Measurements from ENCODE around the gene LRRD1. TPM values are rescaled to one million over a fixed set of nuclear protein-coding genes. Genes with fewer than 3 reads are reported as not detected.

Gene LRRD1
- not detected for polyA plus RNA-seq (2012; ENCODE audit: insufficient read depth, insufficient read length, low read depth)

DNA sequence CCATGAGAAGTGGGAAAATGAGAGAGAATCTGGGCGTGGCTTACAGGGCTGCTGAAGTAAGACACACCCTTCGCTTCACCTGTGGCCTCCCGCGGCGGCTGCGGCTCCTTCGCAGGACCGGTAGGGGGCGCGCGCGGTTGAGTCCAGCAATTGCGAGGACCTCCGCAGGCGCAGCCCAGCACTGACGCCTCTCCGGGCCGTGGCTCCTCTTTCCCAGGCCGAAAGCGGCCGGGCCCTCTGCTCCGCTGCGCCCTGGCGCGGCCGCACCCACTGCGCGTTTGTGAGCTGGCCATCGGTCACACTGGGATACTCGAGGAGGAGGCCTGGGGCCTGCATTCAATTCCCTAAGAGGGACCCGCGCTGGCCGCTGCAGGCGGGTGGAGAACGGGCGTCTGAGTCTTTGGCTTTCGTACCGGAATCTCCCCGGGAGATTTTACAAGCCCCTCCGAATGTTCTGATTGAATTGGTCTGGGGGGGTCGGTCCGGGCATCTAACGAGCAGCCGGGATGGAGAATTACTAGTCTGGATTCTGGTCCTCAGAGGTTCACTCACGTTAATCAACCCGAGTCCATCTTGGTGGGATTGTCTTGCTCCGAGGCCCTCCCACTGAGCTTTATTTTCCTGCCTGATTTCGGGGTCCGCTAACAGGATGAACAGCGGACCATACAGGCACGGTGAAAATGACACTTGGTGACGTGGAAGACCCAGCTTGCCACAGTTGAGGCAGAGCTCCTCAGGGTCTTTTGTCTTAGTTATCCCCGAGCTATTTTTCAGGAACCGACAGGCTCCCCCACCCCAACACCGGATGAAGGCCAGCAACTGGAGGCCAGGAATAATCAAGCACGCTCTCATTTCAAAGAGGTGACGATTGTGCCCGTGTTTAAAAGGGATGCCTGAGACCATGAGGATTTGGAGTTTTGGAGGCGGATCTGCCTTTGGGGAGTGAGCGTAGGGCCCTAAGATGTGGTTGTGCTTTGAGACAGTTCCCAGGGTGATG, at the start of gene LRRD1:
TSS of gene LRRD1 (minus strand) at position 215 of the 997 bp plus-strand sequence. CDS start 13,940 bp downstream, outside the sequence.
- no peaks in the 10 kb centered on the region for H3K36me3 ChIP-seq
- H3K9me3 ChIP-seq: no peaks in the 10 kb centered on the region
- no peaks in the 10 kb centered on the region for H3K4me1 ChIP-seq
- H3K4me3 ChIP-seq (ENCODE audit: low read depth, low read length): peak within 1 kb of the TSS; percentile 69
- peak; percentile 87 for DNase-seq
- H3K27me3 ChIP-seq: no peaks in the 10 kb centered on the region
- TF ChIP-seq, protein P1, sequence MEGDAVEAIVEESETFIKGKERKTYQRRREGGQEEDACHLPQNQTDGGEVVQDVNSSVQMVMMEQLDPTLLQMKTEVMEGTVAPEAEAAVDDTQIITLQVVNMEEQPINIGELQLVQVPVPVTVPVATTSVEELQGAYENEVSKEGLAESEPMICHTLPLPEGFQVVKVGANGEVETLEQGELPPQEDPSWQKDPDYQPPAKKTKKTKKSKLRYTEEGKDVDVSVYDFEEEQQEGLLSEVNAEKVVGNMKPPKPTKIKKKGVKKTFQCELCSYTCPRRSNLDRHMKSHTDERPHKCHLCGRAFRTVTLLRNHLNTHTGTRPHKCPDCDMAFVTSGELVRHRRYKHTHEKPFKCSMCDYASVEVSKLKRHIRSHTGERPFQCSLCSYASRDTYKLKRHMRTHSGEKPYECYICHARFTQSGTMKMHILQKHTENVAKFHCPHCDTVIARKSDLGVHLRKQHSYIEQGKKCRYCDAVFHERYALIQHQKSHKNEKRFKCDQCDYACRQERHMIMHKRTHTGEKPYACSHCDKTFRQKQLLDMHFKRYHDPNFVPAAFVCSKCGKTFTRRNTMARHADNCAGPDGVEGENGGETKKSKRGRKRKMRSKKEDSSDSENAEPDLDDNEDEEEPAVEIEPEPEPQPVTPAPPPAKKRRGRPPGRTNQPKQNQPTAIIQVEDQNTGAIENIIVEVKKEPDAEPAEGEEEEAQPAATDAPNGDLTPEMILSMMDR (IDR thresholded peaks at IDR 0.05; ENCODE audit: low read depth, low read length): peak; percentile 87

DNA sequence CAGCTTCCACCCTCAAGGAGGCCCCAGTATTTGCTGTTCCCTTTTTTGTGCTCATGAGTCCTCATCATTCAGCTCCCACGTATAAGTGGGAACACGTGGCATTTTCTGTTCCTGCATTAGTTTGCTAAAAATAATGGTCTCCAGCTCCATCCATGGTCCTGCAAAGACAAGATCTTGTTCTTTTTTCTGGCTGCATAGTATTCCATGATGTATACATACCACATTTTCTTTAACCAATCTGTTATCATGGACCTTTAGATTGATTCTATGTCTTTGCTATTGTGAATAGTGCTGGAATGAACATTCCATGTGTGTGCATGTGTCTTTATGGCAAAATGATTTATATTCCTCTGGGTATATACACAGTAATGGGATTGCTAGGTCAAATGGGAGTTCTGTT, 49.8 kb upstream of the LRRD1 start:
- H3K36me3 ChIP-seq: peaks cover 47% of the 10 kb centered on the region
- H3K4me1 ChIP-seq: no peaks in the 10 kb centered on the region
- no peaks in the 10 kb centered on the region for H3K27me3 ChIP-seq
- no peaks in the 10 kb centered on the region for H3K9me3 ChIP-seq
- DNase-seq: no peak
- TF ChIP-seq, protein P1 (IDR thresholded peaks at IDR 0.05; ENCODE audit: low read depth, low read length): no peak
- H3K4me3 ChIP-seq (ENCODE audit: low read depth, low read length): no peak overlapping the region

DNA sequence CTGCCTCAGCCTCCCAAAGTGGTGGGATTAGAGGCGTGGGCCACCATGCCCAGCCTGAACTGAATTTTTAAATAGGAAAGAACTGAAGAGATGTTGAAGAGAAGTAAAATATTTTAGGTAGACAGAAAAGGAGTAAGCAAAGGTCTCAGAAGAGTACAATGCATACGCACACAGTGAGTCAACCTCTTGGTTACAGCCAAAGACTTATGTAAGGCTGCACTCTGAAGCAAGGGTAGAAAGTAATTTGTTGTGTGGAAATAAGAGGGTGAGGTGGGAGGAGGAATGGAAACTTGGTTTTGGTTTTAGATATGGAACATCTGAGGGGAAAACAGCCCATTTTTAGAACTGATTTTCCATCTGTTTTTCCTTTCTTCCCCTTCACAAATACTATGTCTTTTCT, 49.2 kb upstream of the LRRD1 start:
- no peak overlapping the region for H3K4me3 ChIP-seq (ENCODE audit: low read depth, low read length)
- no peaks in the 10 kb centered on the region for H3K27me3 ChIP-seq
- DNase-seq: no peak
- H3K36me3 ChIP-seq: peaks cover 43% of the 10 kb centered on the region
- TF ChIP-seq, protein P1 (IDR thresholded peaks at IDR 0.05; ENCODE audit: low read depth, low read length): no peak
- no peaks in the 10 kb centered on the region for H3K4me1 ChIP-seq
- H3K9me3 ChIP-seq: no peaks in the 10 kb centered on the region

DNA sequence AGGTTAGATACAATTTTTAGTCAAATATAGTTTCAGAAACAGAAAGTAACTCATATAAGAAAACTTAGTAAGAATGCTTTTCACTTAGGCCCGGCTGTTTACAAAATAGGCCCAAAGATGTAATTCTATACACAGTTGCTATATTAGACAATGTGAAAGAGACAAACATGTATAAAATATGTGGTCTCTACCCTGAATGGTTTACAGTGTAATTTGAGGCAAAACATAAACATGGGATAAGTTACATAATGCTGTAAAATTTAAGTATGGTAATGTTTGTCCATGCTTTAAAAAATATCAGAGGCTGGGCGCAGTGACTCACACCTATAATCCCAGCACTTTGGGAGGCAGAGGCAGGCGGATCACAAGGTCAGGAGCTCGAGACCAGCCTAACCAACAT, 48.0 kb upstream of the LRRD1 start:
- Histone ChIP-seq H3K36me3 (peaks cover 46% of the 10 kb centered on the region), H3K4me3 (ENCODE audit: low read depth, low read length) (no peak overlapping the region), H3K27me3 (no peaks in the 10 kb centered on the region), H3K4me1 (no peaks in the 10 kb centered on the region), H3K9me3 (no peaks in the 10 kb centered on the region)
- no peak for DNase-seq
- TF ChIP-seq, protein P1 (IDR thresholded peaks at IDR 0.05; ENCODE audit: low read depth, low read length): no peak

GRCh38 chr7:92221766-92222165, 42.8 kb upstream of the LRRD1 start:
- Histone ChIP-seq H3K9me3 (no peaks in the 10 kb centered on the region), H3K36me3 (peaks cover 66% of the 10 kb centered on the region), H3K4me1 (no peaks in the 10 kb centered on the region), H3K27me3 (no peaks in the 10 kb centered on the region), H3K4me3 (ENCODE audit: low read depth, low read length) (no peak overlapping the region)
- TF ChIP-seq, protein P1 (IDR thresholded peaks at IDR 0.05; ENCODE audit: low read depth, low read length): no peak
- no peak for DNase-seq

GRCh38 chr7:92206672-92207071, 27.7 kb upstream of the LRRD1 start:
- Histone ChIP-seq H3K4me1 (no peaks in the 10 kb centered on the region), H3K4me3 (ENCODE audit: low read depth, low read length) (no peak overlapping the region), H3K36me3 (peaks cover 56% of the 10 kb centered on the region), H3K27me3 (no peaks in the 10 kb centered on the region), H3K9me3 (no peaks in the 10 kb centered on the region)
- no peak for DNase-seq
- TF ChIP-seq, protein P1 (IDR thresholded peaks at IDR 0.05; ENCODE audit: low read depth, low read length): no peak

All from BE2C (cell line).